DOHH2 (cell line): ENCODE measurements around the gene SULT1E1.

ENCODE experiments used
- H3F3A ChIP-seq: fragments of 200-600 bp; sonication (generic), shearing (Covaris generic); 2 replicates; pipeline ENCODE4 v1.6.0; 2016; ENCODE audit warnings: antibody characterized with exemption, mild to moderate bottlenecking; ENCODE audit not compliant: control insufficient read depth, insufficient read depth
- H3K27ac ChIP-seq: fragments of 200-600 bp; sonication (generic); 2 replicates; pipeline ENCODE4 v1.5.1; 2014; ENCODE audit warnings: low read depth, mild to moderate bottlenecking, low read length, moderate library complexity
- H3K27me3 ChIP-seq: fragments of 200-600 bp; sonication (generic); 2 replicates; pipeline ENCODE4 v1.6.1; 2014; ENCODE audit warnings: mild to moderate bottlenecking, low read length, mixed read lengths; ENCODE audit not compliant: control insufficient read depth
- H3K36me3 ChIP-seq: fragments of 200-600 bp; sonication (generic); 2 replicates; pipeline ENCODE4 v1.6.1; 2014; ENCODE audit warnings: mild to moderate bottlenecking, low read length, moderate library complexity, mixed read lengths; ENCODE audit not compliant: control insufficient read depth
- H3K4me1 ChIP-seq: fragments of 200-600 bp; sonication (generic); 2 replicates; pipeline ENCODE4 v1.6.1; 2014; ENCODE audit warnings: mild to moderate bottlenecking, low read length, mixed read lengths; ENCODE audit not compliant: control insufficient read depth
- H3K4me2 ChIP-seq: fragments of 200-600 bp; sonication (generic); 2 replicates; pipeline ENCODE4 v1.6.0; 2014; ENCODE audit warnings: mild to moderate bottlenecking, low read length, moderate library complexity
- H3K4me3 ChIP-seq: fragments of 200-600 bp; sonication (generic); 2 replicates; pipeline ENCODE4 v1.5.1; 2014; ENCODE audit warnings: mild to moderate bottlenecking, low read length, mixed read lengths
- H3K79me2 ChIP-seq: fragments of 200-600 bp; sonication (generic); 2 replicates; pipeline ENCODE4 v1.6.1; 2014; ENCODE audit warnings: mild to moderate bottlenecking, low read length, mixed read lengths; ENCODE audit not compliant: control insufficient read depth
- H3K9me2 ChIP-seq: fragments of 200-600 bp; sonication (generic); replicated peaks from 2 replicates; pipeline ENCODE4 v1.6.1; 2014; ENCODE audit warnings: mild to moderate bottlenecking, low read length, mixed read lengths; ENCODE audit not compliant: control insufficient read depth
- H3K9me3 ChIP-seq: fragments of 200-600 bp; sonication (generic); 2 replicates; pipeline ENCODE4 v1.6.1; 2014; ENCODE audit warnings: antibody characterized with exemption, low read length, mixed read lengths; ENCODE audit not compliant: control insufficient read depth, insufficient read depth
- H4K20me1 ChIP-seq: fragments of 200-600 bp; sonication (generic); 2 replicates; pipeline ENCODE4 v1.6.0; 2014; ENCODE audit warnings: low read depth, mild to moderate bottlenecking, antibody characterized with exemption, low read length, moderate library complexity; ENCODE audit not compliant: control insufficient read depth, insufficient read depth
- CTCF ChIP-seq: fragments of 200-600 bp; sonication (generic); IDR thresholded peaks from one replicate; pipeline ENCODE4 v1.5.1; 2014; ENCODE audit warnings: antibody characterized with exemption, mild to moderate bottlenecking, low read depth, low read length; ENCODE audit not compliant: poor library complexity, severe bottlenecking
- EZH2phosphoT487 ChIP-seq: fragments of 200-600 bp; sonication (generic); IDR thresholded peaks from 2 replicates; pipeline ENCODE4 v1.6.1; 2017; ENCODE audit warnings: borderline replicate concordance, mild to moderate bottlenecking, antibody characterized with exemption, low read length, moderate library complexity, mixed read lengths

SULT1E1 gene

GRCh38 chr4:69813628-69814027 lies 46.3 kb downstream of the SULT1E1 start:
- no peaks in the 10 kb centered on the region for H4K20me1 ChIP-seq
- no peaks in the 10 kb centered on the region for H3K27me3 ChIP-seq
- peaks cover 3% of the 10 kb centered on the region; the same call in 1 of the 2 replicates for H3K4me1 ChIP-seq
- H3K4me3 ChIP-seq, result no peak overlapping the region
- H3K9me3 ChIP-seq, result no peaks in the 10 kb centered on the region
- H3K9me2 ChIP-seq, result no peaks in the 10 kb centered on the region
- no peak overlapping the region for H3K27ac ChIP-seq
- no peaks in the 10 kb centered on the region for H3K79me2 ChIP-seq
- H3K4me2 ChIP-seq, result no peak overlapping the region
- no peaks in the 10 kb centered on the region for H3F3A ChIP-seq
- H3K36me3 ChIP-seq, result no peaks in the 10 kb centered on the region
- TF ChIP-seq EZH2phosphoT487, result no peak
- TF ChIP-seq CTCF, result no peak

GRCh38 chr4:69811166-69811565 lies 48.8 kb downstream of the SULT1E1 start:
- Histone ChIP-seq H3K4me1 (peaks cover 3% of the 10 kb centered on the region; the same call in 1 of the 2 replicates), H3K27ac (no peak overlapping the region), H3K9me3 (no peaks in the 10 kb centered on the region), H3K4me2 (no peak overlapping the region), H4K20me1 (no peaks in the 10 kb centered on the region), H3K27me3 (no peaks in the 10 kb centered on the region), H3K9me2 (no peaks in the 10 kb centered on the region), H3F3A (no peaks in the 10 kb centered on the region), H3K36me3 (no peaks in the 10 kb centered on the region), H3K79me2 (no peaks in the 10 kb centered on the region), H3K4me3 (no peak overlapping the region)
- TF ChIP-seq EZH2phosphoT487 (no peak), CTCF (no peak)

- Histone ChIP-seq H3F3A (no peaks in the 10 kb centered on the region), H4K20me1 (no peaks in the 10 kb centered on the region), H3K79me2 (no peaks in the 10 kb centered on the region), H3K4me1 (no peaks in the 10 kb centered on the region), H3K4me3 (no peak overlapping the region), H3K27ac (no peak overlapping the region), H3K36me3 (no peaks in the 10 kb centered on the region), H3K9me3 (no peaks in the 10 kb centered on the region), H3K4me2 (no peak overlapping the region), H3K27me3 (no peaks in the 10 kb centered on the region), H3K9me2 (no peaks in the 10 kb centered on the region)
- TF ChIP-seq EZH2phosphoT487 (no peak), CTCF (no peak)
These were observed 59.3 kb downstream of the SULT1E1 start for GRCh38 chr4:69800599-69800998.

- Histone ChIP-seq H3K4me1 (no peaks in the 10 kb centered on the region), H3K27me3 (no peaks in the 10 kb centered on the region), H3K4me3 (no peak overlapping the region), H3F3A (no peaks in the 10 kb centered on the region), H3K9me3 (no peaks in the 10 kb centered on the region), H3K79me2 (no peaks in the 10 kb centered on the region), H3K27ac (no peak overlapping the region), H3K4me2 (no peak overlapping the region), H4K20me1 (no peaks in the 10 kb centered on the region), H3K9me2 (no peaks in the 10 kb centered on the region), H3K36me3 (no peaks in the 10 kb centered on the region)
- no peak for TF ChIP-seq EZH2phosphoT487
- TF ChIP-seq CTCF, result no peak
These were observed 60.6 kb downstream of the SULT1E1 start for GRCh38 chr4:69799337-69799736.
